HG03025 (cell line): Measurements from ENCODE around the gene LST1.
A peak's percentile ranks its signal among the peaks of the same experiment; 100 is the strongest.
"Not testable (repeated sequence)": the region's sequence is repeated elsewhere in the genome, so short reads cannot be mapped to it uniquely, and the experiment has no call there.

Experiments
- ATAC-seq: cut with Tn5 transposase; IDR thresholded peaks from one replicate; pipeline ENCODE4 v1.9.1; 2021; ENCODE audit warnings: mild to moderate bottlenecking, moderate library complexity; ENCODE audit not compliant: unreplicated experiment, low FRiP score

The LST1 gene

GRCh38 chr6:31586008-31586407 lies at the start of gene LST1:
Gene LST1, plus strand, starts transcription at chr6:31586277. Its CDS starts 1,023 bp downstream, at chr6:31587300.
- ATAC-seq, result no peak

- ATAC-seq, result no peak
Observed at GRCh38 chr6:31538805-31539400, 47.2 kb upstream of the LST1 start.

GRCh38 chr6:31540640-31541039 lies 45.4 kb upstream of the LST1 start:
- no peak for ATAC-seq

DNA sequence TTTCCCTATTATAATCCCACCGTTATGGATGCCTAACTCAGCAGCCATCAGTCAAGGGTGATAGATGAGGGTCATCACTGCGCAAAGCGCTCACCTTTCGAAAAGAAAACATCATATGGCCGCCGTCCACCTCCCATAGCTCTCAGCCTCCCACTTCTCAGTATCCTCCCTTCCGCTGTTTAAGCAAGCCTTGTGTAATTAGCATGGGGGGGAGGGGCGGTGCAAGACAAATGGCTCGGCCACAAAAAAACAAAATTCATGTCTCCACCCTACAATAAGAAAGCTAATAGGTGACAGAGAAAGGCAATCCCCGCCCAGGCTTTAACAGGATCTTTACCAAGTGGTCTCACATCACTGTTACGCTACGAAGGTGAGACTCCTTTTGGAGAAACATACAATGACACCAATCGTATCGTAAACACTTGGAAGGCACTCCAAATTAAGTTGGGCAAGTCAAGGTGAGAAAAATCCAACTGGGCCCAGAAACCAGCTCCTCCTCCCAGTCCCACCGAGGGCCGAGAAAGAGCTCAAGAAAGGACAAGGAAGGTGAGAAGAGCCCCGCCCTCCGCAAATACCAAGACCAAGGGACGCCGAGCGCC lies 44.9 kb upstream of the LST1 start:
- ATAC-seq, result no peak

GRCh38 chr6:31541658-31542521 lies 44.2 kb upstream of the LST1 start, which contains the start of gene DDX39B:
Gene DDX39B, minus strand, starts transcription at chr6:31542003. Its CDS starts 1,471 bp downstream, at chr6:31540532.
- peak; percentile 60 for ATAC-seq

- no peak for ATAC-seq
Observed at GRCh38 chr6:31543639-31544038, 42.4 kb upstream of the LST1 start.

DNA sequence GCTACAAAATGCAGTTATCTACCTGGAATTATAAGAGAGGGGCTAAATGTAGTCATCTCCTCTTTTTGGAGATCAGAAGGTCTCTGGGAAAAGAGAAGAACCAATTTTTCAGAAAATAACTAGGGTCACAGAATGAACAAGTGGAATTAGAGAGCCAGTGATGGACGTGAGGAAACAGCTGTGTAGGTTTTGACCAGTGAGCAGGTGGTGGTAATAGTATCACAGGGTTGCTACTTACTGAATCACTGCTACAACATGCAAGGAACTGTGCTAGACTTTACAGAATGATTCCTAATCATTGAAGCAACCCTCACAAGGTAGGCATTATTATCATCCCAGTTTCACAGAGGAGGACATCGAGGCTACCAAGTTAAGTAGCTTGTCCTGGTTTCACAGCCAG lies 41.4 kb upstream of the LST1 start:
- ATAC-seq, result no peak

DNA sequence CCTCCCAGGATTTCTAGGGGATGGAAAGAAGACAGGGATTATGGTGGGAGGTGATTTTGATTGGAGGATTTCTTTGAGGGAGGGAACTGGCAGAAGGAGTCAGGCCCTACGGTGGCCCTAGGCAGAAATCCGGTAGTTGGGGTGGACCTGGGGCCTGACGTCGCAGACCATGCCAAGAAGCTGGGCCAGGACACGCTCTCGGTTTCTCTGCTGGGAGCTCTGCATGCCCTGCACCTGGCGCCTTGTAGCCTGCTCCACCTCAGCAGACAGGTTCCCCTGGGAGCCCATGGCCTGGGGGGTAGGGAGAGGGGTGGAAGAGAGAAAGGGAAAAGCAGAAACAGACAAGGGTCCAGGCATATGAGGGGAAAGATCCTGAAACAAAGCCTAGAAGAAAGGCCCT lies 40.8 kb upstream of the LST1 start:
- no peak for ATAC-seq

DNA sequence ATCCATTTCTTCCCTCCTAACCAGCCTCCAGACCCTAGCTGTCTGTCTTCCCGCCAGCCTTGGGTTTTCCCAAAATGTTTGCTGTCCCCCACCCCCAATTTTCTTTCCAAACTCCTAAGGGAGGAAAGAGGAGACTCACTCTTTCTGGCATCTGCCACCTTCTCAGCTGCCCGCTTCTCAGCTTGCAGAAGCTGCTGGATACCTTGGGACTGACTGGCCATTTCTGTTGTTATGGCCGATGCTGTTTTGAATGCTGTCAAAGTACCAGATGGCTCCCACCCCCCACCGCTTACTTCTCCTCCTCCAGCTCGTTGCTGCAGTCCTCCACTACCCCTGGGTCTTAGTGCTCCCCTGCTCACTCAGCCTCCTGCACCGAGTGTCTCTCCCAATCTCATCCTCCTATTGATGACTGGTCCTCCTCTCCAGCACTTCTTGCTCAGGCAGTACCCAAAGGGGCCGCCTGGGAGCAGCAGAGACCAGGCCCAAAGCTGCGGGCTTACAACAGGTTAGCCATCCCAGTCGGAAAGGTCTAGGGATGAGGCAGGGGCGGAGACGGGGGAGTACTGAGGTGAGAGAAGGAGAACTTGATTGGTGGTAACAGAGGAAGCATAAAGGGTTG lies 39.6 kb upstream of the LST1 start, which contains the start of gene ATP6V1G2:
Gene ATP6V1G2, minus strand, starts transcription at position 270 of the 619 bp plus-strand sequence. Its CDS starts 49 bp downstream, at position 221.
- peak; percentile 38 for ATAC-seq

DNA sequence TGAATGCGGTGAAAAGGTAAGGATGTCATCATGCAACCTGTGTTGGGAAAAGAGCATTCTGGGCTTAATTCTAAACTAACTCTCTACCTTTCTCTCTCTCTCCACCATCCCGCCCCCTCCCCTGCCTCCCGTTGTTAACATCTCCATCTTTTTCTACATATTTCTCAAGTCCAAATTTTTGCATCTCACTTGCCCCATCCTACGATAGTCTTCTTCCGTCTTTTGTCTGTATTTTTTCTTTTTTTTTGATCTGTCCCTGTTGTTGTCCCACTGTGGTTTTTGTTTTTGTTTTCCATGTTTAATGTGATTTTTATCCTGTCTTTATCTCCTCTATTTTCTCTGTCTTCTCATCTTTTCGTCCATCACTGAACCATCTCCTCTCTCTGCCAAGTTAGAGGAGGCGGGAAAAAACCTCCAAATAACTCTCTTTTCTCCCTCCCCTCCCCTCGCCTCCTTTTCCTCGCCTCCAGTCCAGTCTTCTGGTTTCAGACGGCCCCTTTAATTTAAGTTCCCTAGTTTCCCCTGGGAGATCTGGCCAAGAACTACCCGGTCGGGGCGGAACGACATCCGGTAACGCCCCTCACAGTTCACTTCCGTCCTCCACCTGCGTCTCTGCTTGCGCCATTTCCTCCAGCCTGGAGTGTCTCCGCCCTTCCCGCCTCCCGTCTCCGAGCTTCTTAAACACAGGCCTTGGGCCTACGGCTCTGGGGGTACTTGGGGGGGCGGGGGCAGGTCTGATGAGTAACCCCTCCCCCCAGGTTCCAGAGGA lies 38.9 kb upstream of the LST1 start, which contains the start of gene NFKBIL1:
Gene NFKBIL1, plus strand, starts transcription at position 651 of the 769 bp plus-strand sequence. Its CDS starts 87 bp downstream, at position 738.
- ATAC-seq, result peak; percentile 3

GRCh38 chr6:31547727-31548543 lies 38.1 kb upstream of the LST1 start:
- ATAC-seq, result no peak

GRCh38 chr6:31548544-31548873 lies 37.6 kb upstream of the LST1 start:
- ATAC-seq, result no peak

DNA sequence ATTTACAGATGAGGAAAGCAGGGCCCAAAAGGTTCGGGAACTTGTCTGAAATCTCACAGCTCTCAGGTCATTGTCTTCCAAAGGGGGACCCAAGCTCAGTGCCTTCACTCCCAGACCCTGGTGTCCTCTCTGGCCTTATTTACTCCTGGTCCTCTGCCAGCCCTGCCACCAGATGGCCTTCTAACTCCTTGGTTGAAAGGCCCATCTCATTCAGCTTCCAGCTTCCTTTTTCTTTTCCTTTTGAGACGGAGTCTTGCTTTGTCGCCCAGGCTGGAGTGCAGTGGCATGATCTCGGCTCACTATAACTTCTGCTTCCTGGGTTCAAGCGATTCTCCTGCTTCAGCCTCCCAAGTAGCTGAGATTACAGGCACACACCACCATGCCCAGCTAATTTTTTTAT lies 34.7 kb upstream of the LST1 start:
- not testable (repeated sequence) for ATAC-seq

- no peak for ATAC-seq
Observed at GRCh38 chr6:31556307-31556706, 29.8 kb upstream of the LST1 start.

GRCh38 chr6:31557443-31558317 lies 28.4 kb upstream of the LST1 start:
- ATAC-seq, result no peak

- ATAC-seq, result no peak
Observed at GRCh38 chr6:31558318-31558625, 27.8 kb upstream of the LST1 start.

DNA sequence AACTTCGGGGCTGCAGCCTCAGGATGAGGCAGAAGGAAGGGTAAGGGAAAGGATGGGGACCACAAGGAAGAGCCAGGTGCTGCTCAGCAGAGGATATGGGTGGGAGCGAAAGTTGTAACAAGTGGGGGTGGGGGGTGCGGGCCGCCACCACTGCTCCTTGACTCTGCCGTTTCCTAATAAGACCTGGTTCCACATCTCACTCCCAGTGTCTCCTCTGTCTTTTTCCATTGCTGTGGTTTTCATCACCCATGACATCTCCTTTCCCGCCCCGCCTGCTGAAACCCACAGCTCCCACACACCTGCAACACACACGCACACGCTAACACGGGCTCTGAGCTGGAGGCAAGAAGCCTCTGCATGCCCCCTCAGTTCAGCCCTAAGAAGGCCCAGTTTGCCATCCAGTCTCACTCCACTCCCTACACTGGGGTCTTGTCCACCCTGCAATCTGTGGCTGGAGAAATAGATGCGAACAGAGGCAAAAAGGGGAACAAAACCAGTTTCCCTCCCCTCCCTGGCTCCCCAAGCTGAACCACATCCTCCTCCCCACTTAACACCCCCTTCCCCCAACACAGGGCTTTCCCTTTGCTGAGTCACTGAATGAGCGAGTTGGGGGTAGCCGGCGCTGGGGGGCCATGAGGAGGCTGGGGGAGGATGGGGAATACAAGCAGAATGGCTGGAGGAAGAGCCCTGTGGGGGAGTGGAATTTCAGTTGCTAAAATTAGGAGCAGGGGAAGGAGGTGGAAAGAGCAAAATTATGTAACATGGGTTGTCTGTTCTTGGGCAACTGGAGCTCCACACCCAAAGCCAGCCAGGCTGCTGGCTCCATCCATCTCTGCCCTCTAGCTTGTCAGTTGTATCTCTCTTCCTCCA lies 27.2 kb upstream of the LST1 start:
- ATAC-seq, result no peak

GRCh38 chr6:31559606-31559957 lies 26.5 kb upstream of the LST1 start:
- ATAC-seq, result no peak
